DOHH2 (cell line): ENCODE results near the gene ARCN1.
"Not testable (repeated sequence)": the region's sequence is repeated elsewhere in the genome, so short reads cannot be mapped to it uniquely, and the experiment has no call there.

Experiments used
- H3F3A ChIP-seq: fragments of 200-600 bp; sonication (generic), shearing (Covaris generic); 2 replicates; pipeline ENCODE4 v1.6.0; 2016; ENCODE audit warnings: antibody characterized with exemption, mild to moderate bottlenecking; ENCODE audit not compliant: control insufficient read depth, insufficient read depth
- H3K27ac ChIP-seq: fragments of 200-600 bp; sonication (generic); 2 replicates; pipeline ENCODE4 v1.5.1; 2014; ENCODE audit warnings: low read depth, mild to moderate bottlenecking, low read length, moderate library complexity
- H3K27me3 ChIP-seq: fragments of 200-600 bp; sonication (generic); 2 replicates; pipeline ENCODE4 v1.6.1; 2014; ENCODE audit warnings: mild to moderate bottlenecking, low read length, mixed read lengths; ENCODE audit not compliant: control insufficient read depth
- H3K36me3 ChIP-seq: fragments of 200-600 bp; sonication (generic); 2 replicates; pipeline ENCODE4 v1.6.1; 2014; ENCODE audit warnings: mild to moderate bottlenecking, low read length, moderate library complexity, mixed read lengths; ENCODE audit not compliant: control insufficient read depth
- H3K4me1 ChIP-seq: fragments of 200-600 bp; sonication (generic); 2 replicates; pipeline ENCODE4 v1.6.1; 2014; ENCODE audit warnings: mild to moderate bottlenecking, low read length, mixed read lengths; ENCODE audit not compliant: control insufficient read depth
- H3K4me2 ChIP-seq: fragments of 200-600 bp; sonication (generic); 2 replicates; pipeline ENCODE4 v1.6.0; 2014; ENCODE audit warnings: mild to moderate bottlenecking, low read length, moderate library complexity
- H3K4me3 ChIP-seq: fragments of 200-600 bp; sonication (generic); 2 replicates; pipeline ENCODE4 v1.5.1; 2014; ENCODE audit warnings: mild to moderate bottlenecking, low read length, mixed read lengths
- H3K79me2 ChIP-seq: fragments of 200-600 bp; sonication (generic); 2 replicates; pipeline ENCODE4 v1.6.1; 2014; ENCODE audit warnings: mild to moderate bottlenecking, low read length, mixed read lengths; ENCODE audit not compliant: control insufficient read depth
- H3K9me2 ChIP-seq: fragments of 200-600 bp; sonication (generic); replicated peaks from 2 replicates; pipeline ENCODE4 v1.6.1; 2014; ENCODE audit warnings: mild to moderate bottlenecking, low read length, mixed read lengths; ENCODE audit not compliant: control insufficient read depth
- H3K9me3 ChIP-seq: fragments of 200-600 bp; sonication (generic); 2 replicates; pipeline ENCODE4 v1.6.1; 2014; ENCODE audit warnings: antibody characterized with exemption, low read length, mixed read lengths; ENCODE audit not compliant: control insufficient read depth, insufficient read depth
- H4K20me1 ChIP-seq: fragments of 200-600 bp; sonication (generic); 2 replicates; pipeline ENCODE4 v1.6.0; 2014; ENCODE audit warnings: low read depth, mild to moderate bottlenecking, antibody characterized with exemption, low read length, moderate library complexity; ENCODE audit not compliant: control insufficient read depth, insufficient read depth
- CTCF ChIP-seq: fragments of 200-600 bp; sonication (generic); IDR thresholded peaks from one replicate; pipeline ENCODE4 v1.5.1; 2014; ENCODE audit warnings: antibody characterized with exemption, mild to moderate bottlenecking, low read depth, low read length; ENCODE audit not compliant: poor library complexity, severe bottlenecking
- EZH2phosphoT487 ChIP-seq: fragments of 200-600 bp; sonication (generic); IDR thresholded peaks from 2 replicates; pipeline ENCODE4 v1.6.1; 2017; ENCODE audit warnings: borderline replicate concordance, mild to moderate bottlenecking, antibody characterized with exemption, low read length, moderate library complexity, mixed read lengths

ARCN1 gene

GRCh38 chr11:118610225-118610772 lies 38.1 kb downstream of the ARCN1 start:
- Histone ChIP-seq H3K4me2 (peak overlapping the region; percentile 84), H3K27ac (no peak overlapping the region), H4K20me1 (no peaks in the 10 kb centered on the region), H3K27me3 (peaks cover 61% of the 10 kb centered on the region), H3K4me3 (peak overlapping the region; percentile 67), H3K79me2 (no peaks in the 10 kb centered on the region), H3F3A (peaks cover 7% of the 10 kb centered on the region; the same call in 1 of the 2 replicates), H3K9me3 (no peaks in the 10 kb centered on the region), H3K9me2 (no peaks in the 10 kb centered on the region), H3K36me3 (no peaks in the 10 kb centered on the region), H3K4me1 (peaks cover 38% of the 10 kb centered on the region)
- TF ChIP-seq EZH2phosphoT487 (peak; percentile 90), CTCF (no peak)

DNA sequence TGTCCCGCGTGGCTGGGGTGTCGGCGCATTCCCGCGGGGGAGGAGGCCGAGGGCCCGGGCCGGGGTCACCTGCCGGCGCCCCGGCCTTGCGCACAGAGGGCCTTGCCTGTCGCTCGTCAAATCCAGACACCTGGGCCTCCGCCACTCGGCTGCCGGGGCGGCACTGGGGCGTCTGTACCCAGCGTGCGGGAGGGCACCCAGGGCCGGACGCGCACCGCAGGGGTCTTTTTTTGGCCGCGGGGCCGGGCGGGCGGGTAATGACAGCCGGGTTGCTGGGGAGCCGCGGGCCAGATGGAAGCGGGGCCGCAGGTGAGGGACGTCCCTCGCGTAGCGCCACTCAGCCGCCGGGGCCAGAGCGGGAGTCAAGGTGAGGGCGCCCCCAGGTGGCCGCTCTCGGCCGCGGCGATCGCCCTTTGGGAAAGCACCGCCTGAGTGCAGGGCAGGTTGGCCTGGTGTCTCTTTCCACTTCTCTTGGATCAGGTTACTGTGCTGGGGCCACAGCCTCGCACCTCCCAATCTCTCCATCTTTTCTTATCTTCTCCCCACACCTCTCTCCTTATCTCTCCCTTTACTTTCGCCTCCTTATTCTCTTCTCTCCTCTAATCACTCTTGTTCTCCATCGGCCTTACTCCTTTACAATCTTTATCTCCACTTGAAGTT lies 38.7 kb downstream of the ARCN1 start:
- Histone ChIP-seq H3K4me3 (peak overlapping the region; percentile 67), H3K4me2 (peak overlapping the region; percentile 84), H3K9me3 (no peaks in the 10 kb centered on the region), H3K36me3 (no peaks in the 10 kb centered on the region), H4K20me1 (no peaks in the 10 kb centered on the region), H3K9me2 (no peaks in the 10 kb centered on the region), H3F3A (peaks cover 7% of the 10 kb centered on the region; the same call in 1 of the 2 replicates), H3K27me3 (peaks cover 61% of the 10 kb centered on the region), H3K4me1 (peaks cover 38% of the 10 kb centered on the region), H3K27ac (no peak overlapping the region), H3K79me2 (no peaks in the 10 kb centered on the region)
- TF ChIP-seq CTCF: peak; percentile 75
- peak; percentile 2; the same call in 1 of the 2 replicates for TF ChIP-seq EZH2phosphoT487

DNA sequence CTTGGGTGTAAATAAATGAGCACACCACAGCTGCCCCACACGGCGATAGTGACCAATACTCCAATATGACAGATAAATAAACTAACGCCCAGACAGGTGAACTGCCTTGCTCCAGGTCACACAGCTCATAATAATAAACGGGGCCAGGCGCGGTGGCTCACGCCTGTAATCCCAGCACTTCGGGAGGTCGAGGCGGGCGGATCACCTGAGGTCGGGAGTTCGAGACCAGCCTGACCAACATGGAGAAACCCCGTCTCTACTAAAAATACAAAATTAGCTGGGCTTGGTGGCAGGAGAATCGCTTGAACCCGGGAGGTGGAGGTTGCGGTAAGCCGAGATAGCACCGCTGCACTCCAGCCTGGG lies 39.2 kb downstream of the ARCN1 start:
- Histone ChIP-seq H3K4me3 (peak overlapping the region; percentile 67; the same call in 1 of the 2 replicates), H3K4me2 (peak overlapping the region; percentile 84), H3K4me1 (peaks cover 38% of the 10 kb centered on the region), H3K27me3 (peaks cover 57% of the 10 kb centered on the region)
- not testable (repeated sequence) for H3K27ac ChIP-seq, H3F3A ChIP-seq, H3K79me2 ChIP-seq, H4K20me1 ChIP-seq, H3K9me3 ChIP-seq, H3K9me2 ChIP-seq, H3K36me3 ChIP-seq

GRCh38 chr11:118612378-118612777 lies 40.2 kb downstream of the ARCN1 start:
- H3K4me1 ChIP-seq: peaks cover 38% of the 10 kb centered on the region

More at GRCh38 chr11:118612378-118612777, 40.2 kb downstream of the ARCN1 start:
- H3K36me3 ChIP-seq: no peaks in the 10 kb centered on the region
- H3K9me3 ChIP-seq: no peaks in the 10 kb centered on the region
- no peak overlapping the region for H3K4me3 ChIP-seq
- no peaks in the 10 kb centered on the region for H3F3A ChIP-seq
- H4K20me1 ChIP-seq: no peaks in the 10 kb centered on the region
- H3K27ac ChIP-seq: no peak overlapping the region
- H3K4me2 ChIP-seq: no peak overlapping the region
- H3K79me2 ChIP-seq: no peaks in the 10 kb centered on the region
- H3K9me2 ChIP-seq: no peaks in the 10 kb centered on the region
- H3K27me3 ChIP-seq: peaks cover 51% of the 10 kb centered on the region
- no peak for TF ChIP-seq CTCF
- no peak for TF ChIP-seq EZH2phosphoT487
